Right atrium auricular region (tissue), 2 donors: ENCODE measurements around the gene CRIM1. TPM values are rescaled to one million over a fixed set of nuclear protein-coding genes. Genes with fewer than 3 reads are reported as not detected.
"Not testable (repeated sequence)": the region's sequence is repeated elsewhere in the genome, so short reads cannot be mapped to it uniquely, and the experiment has no call there.

Source experiments
- DNase-seq: peaks from one replicate; pipeline ENCODE4 v3.0.0-alpha.2; 2019; ENCODE audit warnings: low spot score
- H3K27ac ChIP-seq, 2 donors: fragments of 200-600 bp; sonication (generic); 1 replicate in 1 of 2; 2 replicates in 1 of 2; pipeline ENCODE4 v1.5.1; 2016 to 2019
- H3K27me3 ChIP-seq, 2 donors: fragments of 200-600 bp; sonication (generic); one replicate each; pipeline versions ENCODE4 v1.5.1 to v1.6.0; 2017 to 2019
- H3K36me3 ChIP-seq: fragments of 200-600 bp; sonication (generic); one replicate; pipeline ENCODE4 v1.5.1; 2016
- H3K4me1 ChIP-seq, 2 donors: fragments of 200-600 bp; sonication (generic); one replicate each; pipeline versions ENCODE4 v1.5.1 to v1.6.0; 2017 to 2019
- H3K4me3 ChIP-seq, 2 donors: fragments of 200-600 bp; sonication (generic); 1 replicate in 1 of 2; 2 replicates in 1 of 2; pipeline ENCODE4 v1.5.1; 2017 to 2019; ENCODE audit warnings: mild to moderate bottlenecking in 1 of 2, moderate library complexity in 1 of 2
- H3K9me3 ChIP-seq, 2 donors: fragments of 200-600 bp; sonication (generic); one replicate each; pipeline ENCODE4 v1.5.1; 2019
- total RNA-seq, 2 donors: library from RNA; depleted of rRNA; stranded (reverse); fragments of >200 nt; gene quantifications; one replicate each; pipeline ENCODE4 v1.1.0, GENCODE V29; 2016
- TF ChIP-seq, protein P1 (sequence below), 2 donors: fragments of 200-600 bp; sonication (generic); IDR thresholded peaks; one replicate each; pipeline ENCODE4 v1.5.1; 2019; ENCODE audit warnings: antibody characterized with exemption in 2 of 2

CRIM1 gene, protein sequence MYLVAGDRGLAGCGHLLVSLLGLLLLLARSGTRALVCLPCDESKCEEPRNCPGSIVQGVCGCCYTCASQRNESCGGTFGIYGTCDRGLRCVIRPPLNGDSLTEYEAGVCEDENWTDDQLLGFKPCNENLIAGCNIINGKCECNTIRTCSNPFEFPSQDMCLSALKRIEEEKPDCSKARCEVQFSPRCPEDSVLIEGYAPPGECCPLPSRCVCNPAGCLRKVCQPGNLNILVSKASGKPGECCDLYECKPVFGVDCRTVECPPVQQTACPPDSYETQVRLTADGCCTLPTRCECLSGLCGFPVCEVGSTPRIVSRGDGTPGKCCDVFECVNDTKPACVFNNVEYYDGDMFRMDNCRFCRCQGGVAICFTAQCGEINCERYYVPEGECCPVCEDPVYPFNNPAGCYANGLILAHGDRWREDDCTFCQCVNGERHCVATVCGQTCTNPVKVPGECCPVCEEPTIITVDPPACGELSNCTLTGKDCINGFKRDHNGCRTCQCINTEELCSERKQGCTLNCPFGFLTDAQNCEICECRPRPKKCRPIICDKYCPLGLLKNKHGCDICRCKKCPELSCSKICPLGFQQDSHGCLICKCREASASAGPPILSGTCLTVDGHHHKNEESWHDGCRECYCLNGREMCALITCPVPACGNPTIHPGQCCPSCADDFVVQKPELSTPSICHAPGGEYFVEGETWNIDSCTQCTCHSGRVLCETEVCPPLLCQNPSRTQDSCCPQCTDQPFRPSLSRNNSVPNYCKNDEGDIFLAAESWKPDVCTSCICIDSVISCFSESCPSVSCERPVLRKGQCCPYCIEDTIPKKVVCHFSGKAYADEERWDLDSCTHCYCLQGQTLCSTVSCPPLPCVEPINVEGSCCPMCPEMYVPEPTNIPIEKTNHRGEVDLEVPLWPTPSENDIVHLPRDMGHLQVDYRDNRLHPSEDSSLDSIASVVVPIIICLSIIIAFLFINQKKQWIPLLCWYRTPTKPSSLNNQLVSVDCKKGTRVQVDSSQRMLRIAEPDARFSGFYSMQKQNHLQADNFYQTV
- total RNA-seq = 10 to 100 TPM; 49.1 to 71.3 TPM

DNA sequence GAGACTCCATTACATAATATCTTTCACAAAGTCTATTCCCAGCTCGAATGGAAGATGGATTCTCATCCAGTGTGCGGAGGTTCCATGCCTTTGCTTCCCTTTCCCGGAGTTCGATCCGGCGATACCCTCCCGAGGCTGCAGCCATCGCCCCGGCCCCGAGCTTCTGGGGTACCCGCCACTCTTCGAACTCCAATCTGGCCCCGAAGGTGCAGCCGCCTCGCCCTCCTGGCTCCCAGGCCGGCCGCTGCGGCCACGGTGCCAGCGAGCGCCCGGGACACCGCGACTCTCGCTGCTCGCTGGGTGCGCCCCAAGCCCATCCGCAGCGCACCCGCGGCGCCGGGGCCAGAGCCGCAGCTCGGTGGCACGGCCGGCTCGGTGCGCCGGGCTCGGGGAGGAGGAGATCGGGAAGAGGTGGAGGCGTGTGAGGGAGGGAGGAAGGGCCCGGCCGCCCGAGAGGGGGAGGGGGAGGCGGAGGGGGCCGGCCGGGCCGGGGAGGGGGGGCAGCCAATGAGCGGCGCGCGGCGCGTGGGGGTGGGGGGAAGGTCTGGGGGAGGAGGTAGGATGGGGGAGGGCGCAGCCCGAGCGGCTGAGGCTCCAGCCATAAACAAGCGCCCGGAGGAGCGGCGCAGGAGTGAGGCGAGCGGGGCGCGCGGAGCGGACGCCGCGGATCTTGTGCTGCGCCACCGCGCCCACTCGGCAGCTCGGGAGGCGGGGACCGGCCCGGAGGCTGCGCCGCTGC lies at the start of gene CRIM1:
CRIM1 (plus strand) TSS at position 628 of the 739 bp plus-strand sequence. CDS start 515 bp downstream, outside the sequence.
- Histone ChIP-seq H3K36me3 (no peaks in the 10 kb centered on the region), H3K9me3 (no peaks in the 10 kb centered on the region), H3K27ac (peak within 1 kb of the TSS; percentile 83 to 89), H3K4me1 (peaks cover 0 to 34% of the 10 kb centered on the region in 2 donors), H3K4me3 (peak within 1 kb of the TSS; percentile 62 to 69), H3K27me3 (no peaks in the 10 kb centered on the region)
- DNase-seq = peak; percentile 82
- TF ChIP-seq, protein P1, sequence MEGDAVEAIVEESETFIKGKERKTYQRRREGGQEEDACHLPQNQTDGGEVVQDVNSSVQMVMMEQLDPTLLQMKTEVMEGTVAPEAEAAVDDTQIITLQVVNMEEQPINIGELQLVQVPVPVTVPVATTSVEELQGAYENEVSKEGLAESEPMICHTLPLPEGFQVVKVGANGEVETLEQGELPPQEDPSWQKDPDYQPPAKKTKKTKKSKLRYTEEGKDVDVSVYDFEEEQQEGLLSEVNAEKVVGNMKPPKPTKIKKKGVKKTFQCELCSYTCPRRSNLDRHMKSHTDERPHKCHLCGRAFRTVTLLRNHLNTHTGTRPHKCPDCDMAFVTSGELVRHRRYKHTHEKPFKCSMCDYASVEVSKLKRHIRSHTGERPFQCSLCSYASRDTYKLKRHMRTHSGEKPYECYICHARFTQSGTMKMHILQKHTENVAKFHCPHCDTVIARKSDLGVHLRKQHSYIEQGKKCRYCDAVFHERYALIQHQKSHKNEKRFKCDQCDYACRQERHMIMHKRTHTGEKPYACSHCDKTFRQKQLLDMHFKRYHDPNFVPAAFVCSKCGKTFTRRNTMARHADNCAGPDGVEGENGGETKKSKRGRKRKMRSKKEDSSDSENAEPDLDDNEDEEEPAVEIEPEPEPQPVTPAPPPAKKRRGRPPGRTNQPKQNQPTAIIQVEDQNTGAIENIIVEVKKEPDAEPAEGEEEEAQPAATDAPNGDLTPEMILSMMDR (IDR thresholded peaks at IDR 0.05) = peak in 1 of 2 donors; percentile 10

DNA sequence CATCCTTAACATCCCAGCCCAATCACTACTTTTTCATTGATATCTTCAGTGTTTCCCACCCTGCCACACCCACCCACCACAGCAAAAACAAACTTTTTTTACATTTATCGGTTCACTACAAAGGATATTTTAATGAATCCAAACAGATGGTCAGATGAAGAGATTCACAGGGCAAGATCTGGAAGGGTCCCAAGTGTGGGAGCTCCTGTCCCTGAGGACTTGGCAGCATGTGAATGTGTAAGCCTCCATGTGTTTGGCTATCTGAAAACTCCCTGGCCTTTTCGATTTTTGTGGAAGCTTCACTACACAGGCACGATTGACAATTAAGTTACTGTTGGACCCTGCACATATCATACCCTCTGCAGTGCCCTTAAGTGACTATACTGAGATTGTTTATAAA lies 48.1 kb upstream of the CRIM1 start:
- Histone ChIP-seq H3K9me3 (no peaks in the 10 kb centered on the region), H3K27ac (no peak overlapping the region), H3K36me3 (no peaks in the 10 kb centered on the region), H3K4me1 (no peaks in the 10 kb centered on the region), H3K4me3 (no peak overlapping the region), H3K27me3 (no peaks in the 10 kb centered on the region)
- DNase-seq = no peak
- TF ChIP-seq, protein P1 (IDR thresholded peaks at IDR 0.05) = no peak

DNA sequence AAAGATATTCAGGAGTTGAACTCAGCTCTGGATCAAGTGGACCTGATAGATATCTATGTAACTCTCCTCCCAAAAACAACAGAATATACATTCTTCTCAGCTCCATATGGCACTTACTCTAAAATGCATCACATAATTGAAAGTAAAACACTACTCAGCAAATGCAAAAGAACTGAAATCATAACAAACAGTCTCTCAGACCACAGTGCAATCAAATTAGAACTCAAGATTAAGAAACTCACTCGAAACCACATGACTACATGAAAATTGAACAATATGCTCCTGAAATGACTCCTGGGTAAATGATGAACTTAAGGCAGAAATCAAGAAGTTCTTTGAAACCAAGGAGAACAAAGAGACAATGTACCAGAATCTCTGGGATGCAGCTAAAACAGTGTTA lies 45.1 kb upstream of the CRIM1 start:
- not testable (repeated sequence) for H3K4me3 ChIP-seq, H3K9me3 ChIP-seq, H3K27ac ChIP-seq, H3K36me3 ChIP-seq, H3K27me3 ChIP-seq, DNase-seq, H3K4me1 ChIP-seq

DNA sequence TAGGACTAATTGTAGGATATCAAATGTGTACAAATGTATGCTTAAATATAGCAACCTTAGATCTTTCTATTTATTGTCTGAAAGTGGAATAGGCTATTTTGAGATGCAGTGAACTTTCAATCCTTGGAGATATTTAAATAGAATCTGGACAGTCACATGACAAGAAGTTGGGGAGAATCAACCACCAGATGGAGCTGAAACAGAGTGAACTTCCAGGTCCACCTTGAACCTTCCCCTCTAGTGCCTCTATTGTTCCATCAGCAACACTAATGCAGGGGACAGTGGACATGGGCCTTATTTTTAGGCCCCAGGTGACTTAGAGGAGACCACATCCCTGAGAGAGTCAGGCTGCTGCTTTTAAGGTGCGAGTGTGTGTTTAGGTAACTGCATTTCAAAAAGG lies 37.0 kb upstream of the CRIM1 start:
- Histone ChIP-seq H3K4me1 (no peaks in the 10 kb centered on the region), H3K27me3 (no peaks in the 10 kb centered on the region), H3K27ac (no peak overlapping the region), H3K36me3 (no peaks in the 10 kb centered on the region), H3K9me3 (no peaks in the 10 kb centered on the region), H3K4me3 (no peak overlapping the region)
- no peak for DNase-seq
- TF ChIP-seq, protein P1 (IDR thresholded peaks at IDR 0.05) = no peak

DNA sequence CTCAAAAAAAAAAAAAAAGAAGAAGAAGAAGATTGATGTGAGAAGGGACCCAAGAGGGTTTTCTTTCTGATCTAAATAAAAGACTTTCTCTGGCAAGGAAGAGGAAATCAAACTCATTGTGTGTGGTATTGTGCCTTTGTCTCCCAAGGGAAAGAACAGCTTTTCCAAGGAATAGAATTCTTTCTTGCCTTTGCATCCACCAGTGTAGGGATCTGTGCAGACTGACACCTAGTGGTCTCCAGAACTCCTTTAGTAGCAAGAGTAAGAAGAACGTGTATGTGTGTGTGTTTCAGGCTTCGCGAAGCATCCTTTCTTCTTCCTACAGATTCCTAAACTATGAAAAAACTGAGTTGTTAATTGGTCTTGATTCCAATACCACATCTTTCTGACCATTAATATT lies 33.5 kb upstream of the CRIM1 start:
- no peaks in the 10 kb centered on the region for H3K36me3 ChIP-seq
- no peak overlapping the region for H3K27ac ChIP-seq
- no peak for DNase-seq
- TF ChIP-seq, protein P1 (IDR thresholded peaks at IDR 0.05) = peak in 1 of 2 donors; percentile 42
- no peaks in the 10 kb centered on the region for H3K27me3 ChIP-seq
- no peaks in the 10 kb centered on the region for H3K4me1 ChIP-seq
- H3K9me3 ChIP-seq = no peaks in the 10 kb centered on the region
- no peak overlapping the region for H3K4me3 ChIP-seq
